IgD-negative memory B cell (primary cell): Measurements from ENCODE around the gene KRTAP5-2. TPM values are rescaled to one million over a fixed set of nuclear protein-coding genes. Genes with fewer than 3 reads are reported as not detected.
"Not testable (repeated sequence)": the region's sequence is repeated elsewhere in the genome, so short reads cannot be mapped to it uniquely, and the experiment has no call there.

Experiments used
- H3K27ac Mint-ChIP-seq, 3 donors: one replicate each; pipeline ENCODE4 v1.8.0; 2020 to 2022; ENCODE audit warnings: mild to moderate bottlenecking in 3 of 3, mixed read lengths in 3 of 3, moderate library complexity in 1 of 3
- H3K27me3 Mint-ChIP-seq: one replicate; pipeline ENCODE4 v1.8.0; 2021; ENCODE audit warnings: mixed read lengths
- H3K36me3 Mint-ChIP-seq: one replicate; pipeline ENCODE4 v1.8.0; 2020; ENCODE audit warnings: mild to moderate bottlenecking, mixed read lengths
- H3K4me1 Mint-ChIP-seq, 3 donors: one replicate each; pipeline ENCODE4 v1.8.0; 2020 to 2022; ENCODE audit warnings: mixed read lengths in 3 of 3, mild to moderate bottlenecking in 1 of 3
- H3K4me3 Mint-ChIP-seq, 4 donors: one replicate each; pipeline ENCODE4 v1.8.0; 2020 to 2022; ENCODE audit warnings: mild to moderate bottlenecking in 4 of 4, mixed read lengths in 4 of 4, moderate library complexity in 3 of 4
- H3K9me3 Mint-ChIP-seq, 3 donors: one replicate each; pipeline ENCODE4 v1.8.0; 2020 to 2021; ENCODE audit warnings: mixed read lengths in 3 of 3, mild to moderate bottlenecking in 1 of 3
- polyA plus RNA-seq: library from polyadenylated mRNA; unstranded; fragments of 300-500 nt; fragmentation: Illumina TruSeq; gene quantifications from one replicate; pipeline ENCODE4 v1.2.3, GENCODE V29; 2021

KRTAP5-2 gene, protein sequence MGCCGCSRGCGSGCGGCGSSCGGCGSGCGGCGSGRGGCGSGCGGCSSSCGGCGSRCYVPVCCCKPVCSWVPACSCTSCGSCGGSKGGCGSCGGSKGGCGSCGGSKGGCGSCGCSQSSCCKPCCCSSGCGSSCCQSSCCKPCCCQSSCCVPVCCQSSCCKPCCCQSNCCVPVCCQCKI
- not detected for polyA plus RNA-seq

- Mint-ChIP-seq H3K27me3 (peaks cover 15% of the 10 kb centered on the region), H3K4me3 (no peak within 1 kb of the TSS), H3K9me3 (no peaks in the 10 kb centered on the region), H3K4me1 (peaks cover 19 to 30% (median 26%) of the 10 kb centered on the region in 3 donors), H3K27ac (no peak within 1 kb of the TSS), H3K36me3 (no peaks in the 10 kb centered on the region)
Measured at GRCh38 chr11:1597994-1598380, at the start of gene KRTAP5-2. TSS of gene KRTAP5-2 (minus strand) at chr11:1598294. CDS start at chr11:1598250, 44 bp downstream.

- H3K4me1 Mint-ChIP-seq, H3K27ac Mint-ChIP-seq, H3K4me3 Mint-ChIP-seq, H3K9me3 Mint-ChIP-seq, H3K36me3 Mint-ChIP-seq: not testable (repeated sequence)
- peaks cover 14% of the 10 kb centered on the region for H3K27me3 Mint-ChIP-seq
Measured at GRCh38 chr11:1646540-1646939, 48.4 kb upstream of the KRTAP5-2 start.

- Mint-ChIP-seq H3K4me1 (peaks cover 0 to 4% (median 0%) of the 10 kb centered on the region in 3 donors), H3K27ac (no peak overlapping the region), H3K36me3 (no peaks in the 10 kb centered on the region), H3K4me3 (no peak overlapping the region), H3K27me3 (peaks cover 12% of the 10 kb centered on the region), H3K9me3 (no peaks in the 10 kb centered on the region)
Measured at GRCh38 chr11:1645357-1645821, 47.3 kb upstream of the KRTAP5-2 start.

DNA sequence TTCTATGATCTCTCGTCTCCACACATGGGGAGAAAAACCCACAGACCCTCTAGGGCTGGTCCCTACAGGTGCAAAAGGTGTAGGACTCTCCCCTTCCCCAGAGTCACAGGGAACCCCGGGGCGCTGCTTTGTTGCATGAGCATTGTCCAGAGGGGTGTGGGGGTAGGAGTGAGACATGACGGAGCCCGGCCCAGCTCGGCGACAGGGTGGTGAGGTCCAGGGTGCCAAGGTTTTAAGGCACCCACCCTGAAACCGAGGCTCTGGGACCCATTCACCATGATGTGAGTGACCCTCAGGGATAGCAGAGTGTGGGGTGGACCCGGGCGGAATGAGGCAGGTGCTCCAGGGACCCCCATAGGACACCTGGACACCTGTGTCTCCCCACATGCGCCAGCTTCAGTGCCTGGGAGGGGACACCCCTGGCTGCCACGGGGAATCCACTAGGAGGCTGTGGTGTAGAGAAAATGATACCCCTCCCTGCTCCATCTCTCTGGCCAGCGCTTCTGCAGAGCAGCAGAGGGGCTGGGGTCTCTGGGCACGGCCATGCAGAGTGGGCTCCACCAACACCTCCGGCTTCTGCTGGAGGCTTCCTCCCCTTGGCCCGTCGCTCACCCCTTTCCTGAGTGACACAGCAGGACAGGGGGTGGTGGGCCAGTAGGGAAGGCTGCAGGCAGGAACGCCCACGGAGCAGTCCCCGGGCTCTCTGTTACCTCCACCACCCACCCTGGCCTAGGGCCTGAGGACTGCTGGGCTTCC is 46.7 kb upstream of the KRTAP5-2 start:
- no peak overlapping the region for H3K4me3 Mint-ChIP-seq
- no peaks in the 10 kb centered on the region for H3K9me3 Mint-ChIP-seq
- H3K4me1 Mint-ChIP-seq = peaks cover 0 to 4% (median 0%) of the 10 kb centered on the region in 3 donors
- no peaks in the 10 kb centered on the region for H3K36me3 Mint-ChIP-seq
- no peak overlapping the region for H3K27ac Mint-ChIP-seq
- H3K27me3 Mint-ChIP-seq = peaks cover 16% of the 10 kb centered on the region

- Mint-ChIP-seq H3K27me3 (peaks cover 20% of the 10 kb centered on the region), H3K36me3 (no peaks in the 10 kb centered on the region), H3K27ac (no peak overlapping the region), H3K4me1 (peaks cover 0 to 4% (median 0%) of the 10 kb centered on the region in 3 donors), H3K4me3 (no peak overlapping the region), H3K9me3 (no peaks in the 10 kb centered on the region)
Measured at GRCh38 chr11:1643146-1643690, 45.1 kb upstream of the KRTAP5-2 start.

- Mint-ChIP-seq H3K4me3 (no peak overlapping the region), H3K27ac (no peak overlapping the region), H3K9me3 (no peaks in the 10 kb centered on the region), H3K4me1 (peaks cover 0 to 4% (median 0%) of the 10 kb centered on the region in 3 donors), H3K36me3 (no peaks in the 10 kb centered on the region), H3K27me3 (peaks cover 20% of the 10 kb centered on the region)
Measured at GRCh38 chr11:1642288-1643145, 44.4 kb upstream of the KRTAP5-2 start.

GRCh38 chr11:1641096-1641495 is 43.0 kb upstream of the KRTAP5-2 start:
- H3K27me3 Mint-ChIP-seq = peaks cover 20% of the 10 kb centered on the region
- H3K4me1 Mint-ChIP-seq = peaks cover 0 to 1% (median 0%) of the 10 kb centered on the region in 3 donors
- H3K4me3 Mint-ChIP-seq = no peak overlapping the region
- no peaks in the 10 kb centered on the region for H3K36me3 Mint-ChIP-seq
- H3K9me3 Mint-ChIP-seq = no peaks in the 10 kb centered on the region
- no peak overlapping the region for H3K27ac Mint-ChIP-seq

GRCh38 chr11:1640076-1640946 is 42.2 kb upstream of the KRTAP5-2 start:
- H3K27me3 Mint-ChIP-seq = peaks cover 20% of the 10 kb centered on the region
- peaks cover 0 to 1% (median 0%) of the 10 kb centered on the region in 3 donors for H3K4me1 Mint-ChIP-seq
- H3K27ac Mint-ChIP-seq = no peak overlapping the region
- no peak overlapping the region for H3K4me3 Mint-ChIP-seq
- no peaks in the 10 kb centered on the region for H3K36me3 Mint-ChIP-seq
- H3K9me3 Mint-ChIP-seq = no peaks in the 10 kb centered on the region

GRCh38 chr11:1639666-1640065 is 41.6 kb upstream of the KRTAP5-2 start:
- H3K36me3 Mint-ChIP-seq = no peaks in the 10 kb centered on the region
- H3K4me3 Mint-ChIP-seq = no peak overlapping the region
- no peak overlapping the region for H3K27ac Mint-ChIP-seq
- peaks cover 0 to 1% (median 0%) of the 10 kb centered on the region in 3 donors for H3K4me1 Mint-ChIP-seq
- no peaks in the 10 kb centered on the region for H3K9me3 Mint-ChIP-seq
- H3K27me3 Mint-ChIP-seq = peaks cover 17% of the 10 kb centered on the region

GRCh38 chr11:1639102-1639620 is 41.1 kb upstream of the KRTAP5-2 start:
- peaks cover 0 to 1% (median 0%) of the 10 kb centered on the region in 3 donors for H3K4me1 Mint-ChIP-seq
- H3K36me3 Mint-ChIP-seq = no peaks in the 10 kb centered on the region
- no peak overlapping the region for H3K27ac Mint-ChIP-seq
- no peak overlapping the region for H3K4me3 Mint-ChIP-seq
- H3K9me3 Mint-ChIP-seq = no peaks in the 10 kb centered on the region
- peaks cover 12% of the 10 kb centered on the region for H3K27me3 Mint-ChIP-seq

DNA sequence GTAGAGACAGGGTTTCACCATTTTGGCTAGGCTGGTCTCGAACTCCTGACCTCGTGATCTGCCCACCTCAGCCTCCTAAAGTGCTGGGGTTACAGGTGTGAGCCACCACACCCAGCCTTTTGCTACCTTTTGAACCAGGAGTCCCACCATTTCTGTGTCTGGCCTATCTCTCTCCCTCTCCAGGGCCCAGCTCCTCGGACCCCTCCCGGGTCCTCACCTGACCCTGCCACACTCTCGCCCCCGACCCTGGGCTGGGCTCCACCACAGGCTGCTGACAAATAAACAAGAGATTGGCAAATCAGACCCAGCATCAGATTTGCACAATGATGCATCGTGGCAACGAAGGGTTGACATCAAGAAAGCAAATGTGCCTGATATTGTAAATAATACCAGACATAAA is 40.2 kb upstream of the KRTAP5-2 start:
- peaks cover 0 to 1% (median 0%) of the 10 kb centered on the region in 3 donors for H3K4me1 Mint-ChIP-seq
- peaks cover 14% of the 10 kb centered on the region for H3K27me3 Mint-ChIP-seq
- no peaks in the 10 kb centered on the region for H3K9me3 Mint-ChIP-seq
- no peak overlapping the region for H3K27ac Mint-ChIP-seq
- no peak overlapping the region for H3K4me3 Mint-ChIP-seq
- H3K36me3 Mint-ChIP-seq = no peaks in the 10 kb centered on the region

- H3K4me1 Mint-ChIP-seq = peaks cover 0 to 1% (median 0%) of the 10 kb centered on the region in 3 donors
- H3K27ac Mint-ChIP-seq = no peak overlapping the region
- peaks cover 17% of the 10 kb centered on the region for H3K27me3 Mint-ChIP-seq
- H3K4me3 Mint-ChIP-seq = no peak overlapping the region
- H3K36me3 Mint-ChIP-seq = no peaks in the 10 kb centered on the region
- no peaks in the 10 kb centered on the region for H3K9me3 Mint-ChIP-seq
Measured at GRCh38 chr11:1637628-1638027, 39.5 kb upstream of the KRTAP5-2 start.

GRCh38 chr11:1636291-1636950 is 38.3 kb upstream of the KRTAP5-2 start:
- Mint-ChIP-seq H3K4me1 (peaks cover 0 to 1% (median 0%) of the 10 kb centered on the region in 3 donors), H3K36me3 (no peaks in the 10 kb centered on the region), H3K27me3 (peaks cover 18% of the 10 kb centered on the region), H3K27ac (no peak overlapping the region), H3K4me3 (no peak overlapping the region), H3K9me3 (no peaks in the 10 kb centered on the region)
